Measurements from ENCODE around the gene USP40.

The USP40 gene

GRCh38 chr2:233440314-233440713 is 126.3 kb downstream of the USP40 start:
- no peak for DNase-seq

GRCh38 chr2:233439191-233439590 is 127.4 kb downstream of the USP40 start:
- no peak for DNase-seq

- no peak for DNase-seq
Measured at GRCh38 chr2:233438573-233439147, 127.9 kb downstream of the USP40 start.

GRCh38 chr2:233437439-233437955 is 129.1 kb downstream of the USP40 start:
- DNase-seq = no peak

- no peak for DNase-seq
Measured at GRCh38 chr2:233436691-233437438, 129.7 kb downstream of the USP40 start.

GRCh38 chr2:233436191-233436581 is 130.4 kb downstream of the USP40 start:
- DNase-seq = no peak

- DNase-seq = no peak
Measured at GRCh38 chr2:233435436-233436190, 131.0 kb downstream of the USP40 start.

- DNase-seq = no peak
Measured at GRCh38 chr2:233434666-233435330, 131.8 kb downstream of the USP40 start.

GRCh38 chr2:233433794-233434193 is 132.8 kb downstream of the USP40 start:
- DNase-seq = no peak

GRCh38 chr2:233433029-233433428 is 133.6 kb downstream of the USP40 start:
- no peak for DNase-seq

- DNase-seq = no peak
Measured at GRCh38 chr2:233430651-233431050, 135.9 kb downstream of the USP40 start.

- DNase-seq = no peak
Measured at GRCh38 chr2:233430081-233430480, 136.5 kb downstream of the USP40 start.

- DNase-seq = no peak
Measured at GRCh38 chr2:233429175-233429897, 137.2 kb downstream of the USP40 start.

GRCh38 chr2:233428438-233428837 is 138.1 kb downstream of the USP40 start:
- no peak for DNase-seq

GRCh38 chr2:233428008-233428407 is 138.6 kb downstream of the USP40 start:
- no peak for DNase-seq

GRCh38 chr2:233426619-233427342 is 139.8 kb downstream of the USP40 start:
- no peak for DNase-seq
